Measurements from ENCODE around the gene CCDC138. TPM values are rescaled to one million over a fixed set of nuclear protein-coding genes. Genes with fewer than 3 reads are reported as not detected.

Gene CCDC138
- total RNA-seq, 2 donors from 2014 or later, result 2.9 to 8.0 TPM

GRCh38 chr2:108916122-108916795, 129.7 kb downstream of the CCDC138 start:
- DNase-seq, result peak; percentile 0
- intact Hi-C loops (cut with DNase I), result no loop called here
- no peak overlapping the region for H3K9ac ChIP-seq (ENCODE audit: low read depth in 2 of 2, low read length in 2 of 2)
- H3K4me1 ChIP-seq, result no peaks in the 10 kb centered on the region
- H3K4me3 ChIP-seq, result no peak overlapping the region
- TF ChIP-seq, protein P1, sequence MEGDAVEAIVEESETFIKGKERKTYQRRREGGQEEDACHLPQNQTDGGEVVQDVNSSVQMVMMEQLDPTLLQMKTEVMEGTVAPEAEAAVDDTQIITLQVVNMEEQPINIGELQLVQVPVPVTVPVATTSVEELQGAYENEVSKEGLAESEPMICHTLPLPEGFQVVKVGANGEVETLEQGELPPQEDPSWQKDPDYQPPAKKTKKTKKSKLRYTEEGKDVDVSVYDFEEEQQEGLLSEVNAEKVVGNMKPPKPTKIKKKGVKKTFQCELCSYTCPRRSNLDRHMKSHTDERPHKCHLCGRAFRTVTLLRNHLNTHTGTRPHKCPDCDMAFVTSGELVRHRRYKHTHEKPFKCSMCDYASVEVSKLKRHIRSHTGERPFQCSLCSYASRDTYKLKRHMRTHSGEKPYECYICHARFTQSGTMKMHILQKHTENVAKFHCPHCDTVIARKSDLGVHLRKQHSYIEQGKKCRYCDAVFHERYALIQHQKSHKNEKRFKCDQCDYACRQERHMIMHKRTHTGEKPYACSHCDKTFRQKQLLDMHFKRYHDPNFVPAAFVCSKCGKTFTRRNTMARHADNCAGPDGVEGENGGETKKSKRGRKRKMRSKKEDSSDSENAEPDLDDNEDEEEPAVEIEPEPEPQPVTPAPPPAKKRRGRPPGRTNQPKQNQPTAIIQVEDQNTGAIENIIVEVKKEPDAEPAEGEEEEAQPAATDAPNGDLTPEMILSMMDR (IDR thresholded peaks at IDR 0.05), result no peak
- H3K36me3 ChIP-seq, result no peaks in the 10 kb centered on the region
- H3K27me3 ChIP-seq, result no peaks in the 10 kb centered on the region
- no peaks in the 10 kb centered on the region for H3K9me3 ChIP-seq
- no peak overlapping the region for H3K27ac ChIP-seq

GRCh38 chr2:108916796-108917421, 130.3 kb downstream of the CCDC138 start:
- DNase-seq, result peak; percentile 28
- Histone ChIP-seq H3K9me3 (no peaks in the 10 kb centered on the region), H3K27ac (no peak overlapping the region), H3K4me3 (no peak overlapping the region), H3K27me3 (no peaks in the 10 kb centered on the region), H3K9ac (ENCODE audit: low read depth in 2 of 2, low read length in 2 of 2) (no peak overlapping the region), H3K36me3 (no peaks in the 10 kb centered on the region), H3K4me1 (no peaks in the 10 kb centered on the region)
- intact Hi-C loops (cut with DNase I), result no loop called here
- TF ChIP-seq, protein P1 (IDR thresholded peaks at IDR 0.05), result no peak

DNA sequence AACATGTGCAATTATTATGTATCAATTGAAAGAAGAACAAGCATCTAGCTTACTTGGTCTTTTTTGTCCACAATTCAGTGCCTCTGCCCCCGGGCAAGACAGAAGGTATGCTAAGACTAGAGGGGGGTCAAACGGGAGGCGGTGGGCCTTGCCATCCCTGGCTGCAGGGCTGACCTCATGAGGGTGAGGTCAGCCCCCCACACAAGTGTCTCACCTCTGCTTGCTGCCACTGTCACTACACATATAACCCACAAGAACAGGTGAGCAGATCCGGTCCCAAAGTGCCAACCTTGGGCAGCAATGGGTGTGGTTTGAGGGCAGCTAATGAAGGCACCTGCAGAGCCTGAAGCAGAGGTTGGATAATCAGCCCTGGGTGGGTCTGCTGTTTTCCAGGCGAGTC, 131.0 kb downstream of the CCDC138 start:
- TF ChIP-seq, protein P1 (IDR thresholded peaks at IDR 0.05), result no peak
- Histone ChIP-seq H3K9ac (ENCODE audit: low read depth in 2 of 2, low read length in 2 of 2) (no peak overlapping the region), H3K4me1 (no peaks in the 10 kb centered on the region), H3K4me3 (no peak overlapping the region), H3K27ac (no peak overlapping the region), H3K36me3 (no peaks in the 10 kb centered on the region), H3K9me3 (no peaks in the 10 kb centered on the region), H3K27me3 (no peaks in the 10 kb centered on the region)
- peak; percentile 16 for DNase-seq
- intact Hi-C loops (cut with DNase I), result no loop called here

DNA sequence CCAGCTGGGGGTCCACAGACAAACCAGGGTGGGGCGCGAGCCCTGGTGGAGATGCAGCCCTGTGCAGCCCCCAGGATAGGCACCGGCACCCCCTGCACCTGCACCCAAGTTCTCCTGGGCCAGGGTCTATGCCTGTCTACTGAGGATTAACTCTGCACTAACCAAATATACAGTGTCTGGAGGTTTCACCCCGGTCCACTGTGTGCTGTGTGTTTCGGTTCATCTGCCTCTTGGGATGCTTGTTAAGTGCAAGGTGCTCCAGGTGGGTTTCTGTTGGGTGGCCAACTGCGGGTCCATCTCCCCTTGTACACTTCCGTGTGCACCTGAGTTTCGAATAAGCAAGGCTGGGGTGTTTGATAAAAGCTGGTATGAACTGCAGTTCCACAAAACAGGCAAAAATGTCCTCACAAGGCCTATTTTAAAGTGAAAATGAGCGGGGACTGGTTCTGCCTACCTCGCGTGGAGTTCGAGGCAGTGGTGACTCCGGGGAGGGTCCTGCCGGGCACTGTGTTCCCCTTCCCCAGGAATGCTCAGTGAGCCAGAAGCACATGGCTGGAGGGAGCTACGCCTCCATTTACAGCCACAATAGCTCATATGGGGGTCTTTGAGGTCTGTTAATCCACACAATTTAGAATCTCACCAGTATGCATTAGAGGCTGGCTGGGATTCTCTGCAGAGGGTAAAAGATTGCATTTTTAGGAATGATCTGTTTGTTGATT, 131.7 kb downstream of the CCDC138 start:
- intact Hi-C loops (cut with DNase I), result no loop called here
- peak; percentile 14 for DNase-seq
- TF ChIP-seq, protein P1 (IDR thresholded peaks at IDR 0.05), result no peak
- H3K36me3 ChIP-seq, result no peaks in the 10 kb centered on the region
- no peaks in the 10 kb centered on the region for H3K4me1 ChIP-seq
- no peak overlapping the region for H3K4me3 ChIP-seq
- no peak overlapping the region for H3K9ac ChIP-seq (ENCODE audit: low read depth in 2 of 2, low read length in 2 of 2)
- no peaks in the 10 kb centered on the region for H3K9me3 ChIP-seq
- H3K27ac ChIP-seq, result no peak overlapping the region
- no peaks in the 10 kb centered on the region for H3K27me3 ChIP-seq

DNA sequence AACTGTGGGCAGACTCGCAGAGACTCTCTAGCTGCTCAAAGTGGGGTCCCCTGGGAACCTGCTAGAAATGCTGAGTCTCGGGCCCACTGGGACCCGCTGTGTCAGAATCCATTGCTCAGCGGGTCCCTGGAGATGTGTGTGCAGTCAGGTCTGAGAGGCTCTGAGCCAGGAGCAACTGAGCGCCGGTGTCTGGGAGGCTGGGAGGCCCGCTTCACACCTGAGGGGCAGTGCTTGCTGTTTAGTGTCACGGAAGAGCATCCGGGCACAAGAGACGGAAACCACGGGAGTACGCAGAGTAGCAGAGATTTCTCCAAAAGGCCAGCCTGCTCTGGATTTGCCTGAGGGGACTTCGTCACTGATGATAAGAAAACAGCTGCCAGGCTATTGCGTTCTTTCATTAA, 132.4 kb downstream of the CCDC138 start:
- intact Hi-C loops (cut with DNase I), result no loop called here
- TF ChIP-seq, protein P1 (IDR thresholded peaks at IDR 0.05), result no peak
- no peaks in the 10 kb centered on the region for H3K9me3 ChIP-seq
- no peaks in the 10 kb centered on the region for H3K4me1 ChIP-seq
- no peak overlapping the region for H3K9ac ChIP-seq (ENCODE audit: low read depth in 2 of 2, low read length in 2 of 2)
- no peak overlapping the region for H3K4me3 ChIP-seq
- H3K27me3 ChIP-seq, result no peaks in the 10 kb centered on the region
- no peak overlapping the region for H3K27ac ChIP-seq
- no peak for DNase-seq
- H3K36me3 ChIP-seq, result no peaks in the 10 kb centered on the region
